ENCODE results near the gene HTR3B. TPM values are rescaled to one million over a fixed set of nuclear protein-coding genes. Genes with fewer than 3 reads are reported as not detected.
A peak's percentile ranks its signal among the peaks of the same experiment; 100 is the strongest.

The HTR3B gene
- total RNA-seq, 2 donors from 2014 or later = not detected

DNA sequence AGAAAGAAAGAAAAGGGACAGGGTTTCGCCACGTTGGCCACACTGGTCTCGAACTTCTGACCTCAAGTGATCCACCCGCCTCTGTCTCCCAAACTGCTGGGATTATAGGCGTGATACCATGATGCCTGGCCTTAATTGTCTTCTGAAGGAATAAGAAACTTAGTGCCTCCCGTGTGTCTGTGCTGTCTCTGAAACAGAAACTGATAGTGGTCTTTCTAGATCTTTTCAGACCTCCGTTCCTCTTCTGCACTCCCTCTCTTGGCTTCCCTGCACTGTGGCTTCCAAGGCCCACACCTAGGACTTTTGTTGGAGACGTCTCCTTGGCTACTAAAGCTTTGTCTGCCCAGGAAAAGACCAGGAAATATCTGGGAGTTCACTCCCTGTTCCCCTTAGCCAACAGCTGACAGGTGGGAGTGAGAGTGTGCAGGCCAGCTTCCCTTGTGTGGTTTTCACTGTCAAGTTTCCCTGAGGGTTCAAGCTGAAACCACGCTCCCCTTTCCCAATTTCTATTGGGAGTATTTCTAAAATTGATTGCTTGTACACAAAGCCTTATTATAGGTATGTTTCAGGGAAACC is 10.1 kb upstream of the HTR3B start:
- H3K27me3 ChIP-seq (ENCODE audit: control insufficient read depth, insufficient read depth, low read length, poor library complexity, severe bottlenecking) = no peaks in the 10 kb centered on the region
- H3K4me1 ChIP-seq (ENCODE audit: control insufficient read depth, insufficient read depth, low read length) = peaks cover 4% of the 10 kb centered on the region
- WGBS, 2 experiments (ENCODE audit: insufficient coverage in 1 of 2, insufficient read length in 1 of 2) = 90 to 93% methylated on average over 9 of the region's 9 CpGs
- no peak overlapping the region for H3K4me3 Mint-ChIP-seq
- no peaks in the 10 kb centered on the region for H3K36me3 Mint-ChIP-seq (ENCODE audit: low read depth)
- no peaks in the 10 kb centered on the region for H3K36me3 ChIP-seq (ENCODE audit: control insufficient read depth, insufficient read depth, low read length)
- no peaks in the 10 kb centered on the region for H3K9me3 ChIP-seq (ENCODE audit: control insufficient read depth, low read length)
- H3K9ac ChIP-seq (ENCODE audit: extremely low read depth, low read length, poor library complexity, severe bottlenecking) = no peak overlapping the region
- H3K27ac ChIP-seq (ENCODE audit: low read depth, low read length) = no peak overlapping the region
- no peak overlapping the region for H3K27ac Mint-ChIP-seq
- H3K27me3 Mint-ChIP-seq (ENCODE audit: insufficient read depth) = no peaks in the 10 kb centered on the region
- no peak overlapping the region for H3K4me3 ChIP-seq (ENCODE audit: low read length)
- peaks cover 19% of the 10 kb centered on the region for H3K4me1 Mint-ChIP-seq
- H3K9me3 Mint-ChIP-seq = no peaks in the 10 kb centered on the region
- no peak for TF ChIP-seq CTCF (conservative IDR thresholded peaks at IDR 0.05)
- DNase-seq = peak; percentile 43

DNA sequence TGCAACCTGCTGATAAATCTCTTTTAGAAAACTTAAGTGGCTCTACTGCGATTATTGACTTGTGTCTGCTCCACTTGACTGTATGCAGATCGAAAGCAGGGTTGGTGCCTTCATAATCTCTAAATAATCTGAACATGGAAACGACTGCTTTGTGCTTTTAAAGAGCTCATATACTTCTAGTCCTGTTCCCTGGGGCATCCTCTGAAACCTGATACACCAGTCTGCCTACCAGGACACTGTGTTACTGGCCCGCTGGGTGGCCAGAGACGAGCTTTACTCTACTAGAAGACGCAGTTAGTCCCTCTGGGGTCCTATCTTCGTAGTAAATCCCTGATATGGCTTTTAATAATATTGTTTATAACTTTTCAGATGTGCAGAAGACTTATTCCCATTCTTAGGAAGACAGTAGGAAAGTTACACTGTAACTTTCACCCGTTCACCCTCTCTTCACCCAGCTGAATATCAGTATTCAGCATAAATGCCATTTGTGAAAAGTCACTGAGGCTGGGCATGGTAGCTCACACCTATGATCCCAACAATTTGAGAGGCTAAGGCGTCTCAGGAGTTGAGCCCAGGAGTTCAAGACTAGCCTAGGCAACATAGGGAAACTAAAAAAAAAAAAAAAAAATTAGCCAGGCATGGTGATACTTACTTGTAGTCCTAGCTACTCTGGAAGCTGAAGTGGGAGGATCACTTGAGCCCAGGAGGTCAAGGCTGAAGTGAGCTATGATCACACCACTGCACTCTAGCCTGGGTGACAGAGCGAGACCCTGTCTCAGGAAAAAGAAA is 9.0 kb upstream of the HTR3B start:
- H3K4me3 Mint-ChIP-seq = no peak overlapping the region
- DNase-seq = peak; percentile 62
- peak; percentile 31 for TF ChIP-seq CTCF (conservative IDR thresholded peaks at IDR 0.05)

GRCh38 chr11:113896156-113896879 is 8.3 kb upstream of the HTR3B start:
- no peaks in the 10 kb centered on the region for H3K27me3 ChIP-seq (ENCODE audit: control insufficient read depth, insufficient read depth, low read length, poor library complexity, severe bottlenecking)
- Mint-ChIP-seq H3K4me3 (no peak overlapping the region), H3K27ac (no peak overlapping the region), H3K4me1 (peaks cover 19% of the 10 kb centered on the region), H3K9me3 (no peaks in the 10 kb centered on the region), H3K36me3 (ENCODE audit: low read depth) (no peaks in the 10 kb centered on the region), H3K27me3 (ENCODE audit: insufficient read depth) (no peaks in the 10 kb centered on the region)
- H3K27ac ChIP-seq (ENCODE audit: low read depth, low read length) = no peak overlapping the region
- peak; percentile 88 for TF ChIP-seq CTCF (conservative IDR thresholded peaks at IDR 0.05)
- no peak overlapping the region for H3K4me3 ChIP-seq (ENCODE audit: low read length)
- peaks cover 4% of the 10 kb centered on the region for H3K4me1 ChIP-seq (ENCODE audit: control insufficient read depth, insufficient read depth, low read length)
- no peaks in the 10 kb centered on the region for H3K36me3 ChIP-seq (ENCODE audit: control insufficient read depth, insufficient read depth, low read length)
- peak; percentile 80 for DNase-seq
- no peak overlapping the region for H3K9ac ChIP-seq (ENCODE audit: extremely low read depth, low read length, poor library complexity, severe bottlenecking)
- 33 to 41% methylated on average over 10 of the region's 10 CpGs for WGBS, 2 experiments (ENCODE audit: insufficient coverage in 1 of 2, insufficient read length in 1 of 2)
- no peaks in the 10 kb centered on the region for H3K9me3 ChIP-seq (ENCODE audit: control insufficient read depth, low read length)

More for the DNA sequence above, 9.0 kb upstream of the HTR3B start:
- no peak overlapping the region for H3K4me3 ChIP-seq (ENCODE audit: low read length)
- H3K9me3 ChIP-seq (ENCODE audit: control insufficient read depth, low read length) = no peaks in the 10 kb centered on the region
- H3K9ac ChIP-seq (ENCODE audit: extremely low read depth, low read length, poor library complexity, severe bottlenecking) = no peak overlapping the region
- no peaks in the 10 kb centered on the region for H3K36me3 Mint-ChIP-seq (ENCODE audit: low read depth)
- WGBS, 2 experiments (ENCODE audit: insufficient coverage in 1 of 2, insufficient read length in 1 of 2) = 67 to 74% methylated on average over 5 to 10 of the region's 10 CpGs
- no peaks in the 10 kb centered on the region for H3K36me3 ChIP-seq (ENCODE audit: control insufficient read depth, insufficient read depth, low read length)
- H3K27ac Mint-ChIP-seq = no peak overlapping the region
- H3K4me1 Mint-ChIP-seq = peaks cover 19% of the 10 kb centered on the region
- no peak overlapping the region for H3K27ac ChIP-seq (ENCODE audit: low read depth, low read length)
- H3K27me3 Mint-ChIP-seq (ENCODE audit: insufficient read depth) = no peaks in the 10 kb centered on the region
- peaks cover 4% of the 10 kb centered on the region for H3K4me1 ChIP-seq (ENCODE audit: control insufficient read depth, insufficient read depth, low read length)
- no peaks in the 10 kb centered on the region for H3K27me3 ChIP-seq (ENCODE audit: control insufficient read depth, insufficient read depth, low read length, poor library complexity, severe bottlenecking)
- no peaks in the 10 kb centered on the region for H3K9me3 Mint-ChIP-seq

All from endodermal cell (in vitro differentiated cells).